ENCODE measurements around the gene ARFRP1. TPM values are rescaled to one million over a fixed set of nuclear protein-coding genes. Genes with fewer than 3 reads are reported as not detected.

The ARFRP1 gene, protein sequence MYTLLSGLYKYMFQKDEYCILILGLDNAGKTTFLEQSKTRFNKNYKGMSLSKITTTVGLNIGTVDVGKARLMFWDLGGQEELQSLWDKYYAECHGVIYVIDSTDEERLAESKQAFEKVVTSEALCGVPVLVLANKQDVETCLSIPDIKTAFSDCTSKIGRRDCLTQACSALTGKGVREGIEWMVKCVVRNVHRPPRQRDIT
- total RNA-seq, result 10 to 100 TPM; 55.1 to 70.9 TPM

DNA sequence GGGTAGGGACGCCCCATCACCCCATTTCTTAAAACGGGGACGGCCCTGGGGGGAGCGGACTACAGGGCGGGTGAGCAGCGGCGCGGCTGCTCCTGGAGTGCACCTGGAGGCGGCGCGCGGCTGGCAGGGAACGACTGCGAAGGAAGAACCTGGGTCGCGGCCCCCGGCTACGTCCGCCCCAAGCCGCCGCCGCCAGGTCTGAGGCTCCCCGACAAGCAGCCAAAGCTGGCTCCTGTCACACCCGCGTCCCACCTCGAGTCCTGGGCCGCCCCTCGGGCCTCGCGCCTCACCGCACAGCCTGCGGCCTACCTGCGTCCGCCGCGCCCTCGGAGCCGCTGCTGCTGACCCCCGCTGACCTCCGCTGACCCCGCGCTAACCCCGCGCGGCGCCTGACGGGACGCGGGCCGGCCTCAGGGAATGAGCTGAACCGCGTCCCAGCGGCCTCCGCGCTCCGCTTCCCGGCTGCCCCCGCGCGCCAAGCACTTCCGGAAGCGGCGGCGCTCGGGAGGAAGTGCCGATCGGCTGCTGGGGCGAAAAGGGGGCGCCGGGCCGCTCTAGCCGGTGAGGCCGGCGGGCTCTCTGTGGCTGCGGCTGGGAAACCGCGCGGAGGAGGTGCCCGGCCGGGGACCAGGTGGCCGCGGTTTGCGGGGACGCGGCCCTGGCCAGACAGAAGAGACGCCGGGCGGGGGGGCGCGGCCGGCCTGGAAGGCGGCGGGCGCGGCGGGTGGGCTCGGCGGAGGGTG, at the start of gene ARFRP1, which contains the start of gene ZGPAT:
Gene ARFRP1 (minus strand): TSS at position 419 of the 743 bp plus-strand sequence. CDS start 885 bp downstream, outside the sequence.
Gene ZGPAT (plus strand): TSS at position 482 of the 743 bp plus-strand sequence. CDS start 542 bp downstream, outside the sequence.
- Mint-ChIP-seq H3K9me3 (peaks cover 2 to 5% of the 10 kb centered on the region in 2 donors), H3K4me3 (peak within 1 kb of the TSS; percentile 94 to 96), H3K4me1 (ENCODE audit: low read depth) (peaks cover 51% of the 10 kb centered on the region), H3K27ac (peak within 1 kb of the TSS; percentile 77), H3K27me3 (ENCODE audit: low read depth) (no peaks in the 10 kb centered on the region), H3K36me3 (ENCODE audit: insufficient read depth in 2 of 2) (peaks cover 6 to 31% of the 10 kb centered on the region in 2 donors)
- ATAC-seq (replicated peaks in 1 of 2), result peak; percentile 89 to 90
- peak; percentile 87 to 94 for DNase-seq

DNA sequence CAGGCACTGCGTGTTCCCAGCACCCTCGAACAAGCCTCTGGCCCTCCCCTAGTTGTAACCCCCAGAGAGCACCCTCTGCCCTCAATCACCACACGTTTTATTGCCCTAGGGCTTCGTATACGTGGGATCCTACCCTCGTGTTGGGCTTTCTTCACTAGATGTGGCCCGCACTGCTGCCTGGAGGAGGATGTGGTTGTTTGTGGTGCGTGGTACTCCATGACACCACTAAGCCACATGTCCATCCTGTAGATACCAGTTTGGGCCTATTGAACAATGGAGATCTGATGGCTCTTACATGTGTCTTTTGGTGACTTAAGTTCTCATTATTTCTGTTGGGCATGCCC, 48.8 kb upstream of the ARFRP1 start:
- DNase-seq, result no peak
- no peaks in the 10 kb centered on the region for H3K36me3 Mint-ChIP-seq (ENCODE audit: insufficient read depth in 2 of 2)

GRCh38 chr20:63755933-63756647, 48.3 kb upstream of the ARFRP1 start:
- H3K4me3 Mint-ChIP-seq, result no peak overlapping the region

More for the DNA sequence above, 48.8 kb upstream of the ARFRP1 start:
- peaks cover 8% of the 10 kb centered on the region for H3K4me1 Mint-ChIP-seq (ENCODE audit: low read depth)
- no peaks in the 10 kb centered on the region for H3K27me3 Mint-ChIP-seq (ENCODE audit: low read depth)
- H3K9me3 Mint-ChIP-seq, result no peaks in the 10 kb centered on the region
- H3K27ac Mint-ChIP-seq, result no peak overlapping the region
- no peak overlapping the region for H3K4me3 Mint-ChIP-seq
- peak in 1 of 2 donors; percentile 83 for ATAC-seq (replicated peaks in 1 of 2)

GRCh38 chr20:63754008-63754407, 46.2 kb upstream of the ARFRP1 start:
- Mint-ChIP-seq H3K27ac (no peak overlapping the region), H3K27me3 (ENCODE audit: low read depth) (no peaks in the 10 kb centered on the region), H3K9me3 (no peaks in the 10 kb centered on the region), H3K4me3 (no peak overlapping the region), H3K4me1 (ENCODE audit: low read depth) (peaks cover 18% of the 10 kb centered on the region), H3K36me3 (ENCODE audit: insufficient read depth in 2 of 2) (no peaks in the 10 kb centered on the region)
- no peak for DNase-seq
- no peak for ATAC-seq (replicated peaks in 1 of 2)

More at GRCh38 chr20:63755933-63756647, 48.3 kb upstream of the ARFRP1 start:
- Mint-ChIP-seq H3K27ac (no peak overlapping the region), H3K9me3 (no peaks in the 10 kb centered on the region), H3K27me3 (ENCODE audit: low read depth) (no peaks in the 10 kb centered on the region), H3K4me1 (ENCODE audit: low read depth) (peaks cover 11% of the 10 kb centered on the region), H3K36me3 (ENCODE audit: insufficient read depth in 2 of 2) (no peaks in the 10 kb centered on the region)
- ATAC-seq (replicated peaks in 1 of 2) (no peak), DNase-seq (no peak)

GRCh38 chr20:63753381-63753780, 45.6 kb upstream of the ARFRP1 start:
- Mint-ChIP-seq H3K4me1 (ENCODE audit: low read depth) (peaks cover 18% of the 10 kb centered on the region), H3K9me3 (no peaks in the 10 kb centered on the region), H3K36me3 (ENCODE audit: insufficient read depth in 2 of 2) (no peaks in the 10 kb centered on the region), H3K27me3 (ENCODE audit: low read depth) (no peaks in the 10 kb centered on the region), H3K4me3 (no peak overlapping the region), H3K27ac (no peak overlapping the region)
- no peak for DNase-seq
- ATAC-seq (replicated peaks in 1 of 2), result no peak

DNA sequence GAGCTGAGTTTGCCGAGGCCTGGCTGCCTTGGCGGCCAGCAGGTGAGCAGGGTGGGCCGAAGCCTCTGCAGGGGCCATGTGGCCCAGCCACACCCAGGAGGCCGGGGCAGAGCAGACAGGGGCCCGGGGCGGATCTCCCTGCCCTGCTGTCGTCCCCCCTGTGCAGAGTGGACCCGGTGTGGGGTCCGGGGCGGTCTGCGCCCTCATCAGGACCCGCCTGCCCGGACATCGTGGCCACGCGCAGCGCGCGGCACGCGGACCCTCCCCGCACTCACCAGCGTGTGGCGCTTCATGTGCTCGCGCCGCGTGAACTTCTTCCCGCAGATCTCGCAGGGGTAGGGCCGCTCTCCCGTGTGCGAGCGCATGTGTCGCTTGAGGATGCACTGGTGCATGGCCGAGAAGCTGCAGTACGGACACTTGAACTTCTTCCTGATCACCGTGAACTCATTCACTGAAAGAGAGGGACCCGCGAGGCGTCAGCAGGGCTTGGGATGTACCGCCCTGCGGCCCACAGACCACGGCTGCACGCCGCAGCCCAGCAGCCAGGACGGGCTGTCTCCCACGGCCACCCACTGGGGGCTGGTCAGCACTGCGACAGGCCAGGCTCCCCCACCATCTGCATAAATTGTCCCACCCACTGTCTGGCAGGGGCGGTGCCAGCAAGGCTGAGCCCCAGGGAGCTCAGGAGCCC, 44.8 kb upstream of the ARFRP1 start:
- no peak overlapping the region for H3K4me3 Mint-ChIP-seq
- no peak overlapping the region for H3K27ac Mint-ChIP-seq
- H3K9me3 Mint-ChIP-seq, result no peaks in the 10 kb centered on the region
- H3K36me3 Mint-ChIP-seq (ENCODE audit: insufficient read depth in 2 of 2), result no peaks in the 10 kb centered on the region
- H3K27me3 Mint-ChIP-seq (ENCODE audit: low read depth), result no peaks in the 10 kb centered on the region
- ATAC-seq (replicated peaks in 1 of 2) (no peak), DNase-seq (no peak)
- H3K4me1 Mint-ChIP-seq (ENCODE audit: low read depth), result peaks cover 18% of the 10 kb centered on the region

GRCh38 chr20:63751471-63752271, 43.9 kb upstream of the ARFRP1 start:
- H3K4me3 Mint-ChIP-seq, result peak overlapping the region; percentile 71 to 72
- ATAC-seq (replicated peaks in 1 of 2), result peak in 1 of 2 donors; percentile 26

GRCh38 chr20:63750807-63751470, 43.2 kb upstream of the ARFRP1 start:
- Mint-ChIP-seq H3K4me1 (ENCODE audit: low read depth) (peaks cover 10% of the 10 kb centered on the region), H3K27ac (peak overlapping the region; percentile 58), H3K36me3 (ENCODE audit: insufficient read depth in 2 of 2) (no peaks in the 10 kb centered on the region), H3K4me3 (peak overlapping the region; percentile 71 to 72), H3K27me3 (ENCODE audit: low read depth) (no peaks in the 10 kb centered on the region), H3K9me3 (no peaks in the 10 kb centered on the region)
- ATAC-seq (replicated peaks in 1 of 2) (peak; percentile 79 to 82), DNase-seq (peak; percentile 60 to 66)

More at GRCh38 chr20:63751471-63752271, 43.9 kb upstream of the ARFRP1 start:
- no peaks in the 10 kb centered on the region for H3K9me3 Mint-ChIP-seq
- peaks cover 15% of the 10 kb centered on the region for H3K4me1 Mint-ChIP-seq (ENCODE audit: low read depth)
- no peaks in the 10 kb centered on the region for H3K27me3 Mint-ChIP-seq (ENCODE audit: low read depth)
- H3K36me3 Mint-ChIP-seq (ENCODE audit: insufficient read depth in 2 of 2), result no peaks in the 10 kb centered on the region
- no peak overlapping the region for H3K27ac Mint-ChIP-seq
- peak in 1 of 2 donors; percentile 25 for DNase-seq

DNA sequence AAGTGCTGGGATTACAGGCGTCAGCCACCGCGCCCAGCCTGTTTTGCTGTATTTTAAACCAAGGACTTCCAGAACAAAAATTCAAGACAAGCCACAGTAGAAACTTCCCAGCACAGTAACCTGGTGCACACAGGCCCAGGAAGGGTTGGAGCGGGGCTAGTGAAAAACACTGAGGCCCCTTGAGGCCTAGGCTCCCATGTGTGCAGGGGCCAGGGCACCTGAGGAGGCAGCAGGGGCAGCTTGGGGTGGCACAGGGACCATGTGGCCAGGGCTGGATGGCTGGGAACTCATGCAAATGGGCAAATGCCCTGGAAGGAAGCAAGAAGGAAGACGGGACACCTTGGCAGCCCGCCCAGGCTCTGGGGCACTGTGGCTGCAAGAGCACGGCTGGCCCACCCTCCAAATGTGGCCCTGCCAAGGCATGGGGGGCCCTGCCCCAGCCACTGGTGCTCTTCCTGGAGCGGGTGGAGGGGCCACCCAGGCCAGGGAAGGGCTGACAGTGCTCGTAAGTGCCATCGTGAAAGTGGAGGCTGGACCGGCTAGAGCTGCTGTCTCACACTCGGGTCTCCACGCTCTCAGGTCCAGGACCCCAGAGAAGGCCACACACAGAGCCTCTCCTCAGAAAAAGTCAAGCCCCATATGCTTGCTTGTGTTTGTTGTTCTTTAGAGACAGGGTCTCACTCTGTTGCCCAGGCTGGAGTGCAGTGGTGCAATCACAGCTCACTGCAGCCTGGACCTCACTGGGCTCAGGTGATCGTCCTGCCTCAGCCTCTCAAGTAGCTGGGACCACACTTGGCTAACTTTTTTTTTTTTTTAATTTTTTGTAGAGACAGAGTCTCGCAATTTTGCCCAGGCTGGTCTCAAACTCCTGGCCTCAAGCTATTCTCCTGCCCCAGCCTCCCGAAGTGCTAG, 42.1 kb upstream of the ARFRP1 start:
- no peak for DNase-seq
- H3K27me3 Mint-ChIP-seq (ENCODE audit: low read depth), result no peaks in the 10 kb centered on the region
- H3K4me1 Mint-ChIP-seq (ENCODE audit: low read depth), result peaks cover 10% of the 10 kb centered on the region
- no peaks in the 10 kb centered on the region for H3K36me3 Mint-ChIP-seq (ENCODE audit: insufficient read depth in 2 of 2)
- peak overlapping the region in 1 of 2 donors; percentile 29 for H3K4me3 Mint-ChIP-seq
- H3K9me3 Mint-ChIP-seq, result no peaks in the 10 kb centered on the region
- no peak for ATAC-seq (replicated peaks in 1 of 2)
- H3K27ac Mint-ChIP-seq, result peak overlapping the region; percentile 28

DNA sequence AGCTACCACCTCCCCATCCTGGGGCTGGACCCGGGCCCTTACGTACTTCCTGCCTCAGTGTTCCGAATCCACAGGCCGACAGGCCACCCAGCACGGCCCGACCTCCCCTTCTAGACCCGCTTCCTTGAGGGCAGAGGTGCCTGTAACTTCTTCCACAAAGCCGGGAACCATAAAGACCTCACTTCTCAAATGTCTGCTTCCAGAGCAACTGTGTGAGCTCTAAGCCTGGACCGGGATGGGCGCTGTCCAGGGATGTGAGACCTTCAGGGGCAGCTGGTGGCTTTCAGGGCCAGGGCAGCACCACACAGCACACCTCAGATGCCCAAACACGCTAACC, 41.1 kb upstream of the ARFRP1 start:
- H3K4me3 Mint-ChIP-seq, result no peak overlapping the region
- H3K27ac Mint-ChIP-seq, result no peak overlapping the region
- DNase-seq (no peak), ATAC-seq (replicated peaks in 1 of 2) (no peak)
- H3K27me3 Mint-ChIP-seq (ENCODE audit: low read depth), result no peaks in the 10 kb centered on the region
- H3K4me1 Mint-ChIP-seq (ENCODE audit: low read depth), result peaks cover 10% of the 10 kb centered on the region
- no peaks in the 10 kb centered on the region for H3K9me3 Mint-ChIP-seq
- H3K36me3 Mint-ChIP-seq (ENCODE audit: insufficient read depth in 2 of 2), result no peaks in the 10 kb centered on the region

All from activated T-cell treated with anti-CD3 and anti-CD28 coated beads, Interleukin-2, amount 50 U/mL, for 72 hours (primary cell).